Nephron progenitor cell (in vitro differentiated cells): ENCODE measurements around the gene EFTUD2.
A peak's percentile ranks its signal among the peaks of the same experiment; 100 is the strongest.

Source experiments
- DNase-seq: peaks from one replicate; pipeline ENCODE4 v3.0.0; 2021
- H3K27ac Mint-ChIP-seq: 2 replicates; pipeline ENCODE4 v1.8.0; 2021; ENCODE audit warnings: mild to moderate bottlenecking, moderate library complexity, mixed read lengths
- H3K27me3 Mint-ChIP-seq: 2 replicates; pipeline ENCODE4 v1.8.0; 2021; ENCODE audit warnings: mild to moderate bottlenecking, low read depth, mixed read lengths; ENCODE audit not compliant: poor library complexity
- H3K36me3 Mint-ChIP-seq: 2 replicates; pipeline ENCODE4 v1.8.0; 2021; ENCODE audit warnings: low read depth, mixed read lengths
- H3K4me1 Mint-ChIP-seq: 2 replicates; pipeline ENCODE4 v1.8.0; 2021; ENCODE audit warnings: mixed read lengths
- H3K4me3 Mint-ChIP-seq: 2 replicates; pipeline ENCODE4 v1.8.0; 2021; ENCODE audit warnings: mild to moderate bottlenecking, moderate library complexity, mixed read lengths
- H3K9me3 Mint-ChIP-seq: 2 replicates; pipeline ENCODE4 v1.8.0; 2021; ENCODE audit warnings: mild to moderate bottlenecking, moderate library complexity, mixed read lengths
- CTCF ChIP-seq: fragments of 200-600 bp; sonication (generic); IDR thresholded peaks from 2 replicates; pipeline ENCODE4 v1.5.0; 2021; ENCODE audit warnings: antibody characterized with exemption

Gene EFTUD2

GRCh38 chr17:44878627-44879221 is 20.5 kb downstream of the EFTUD2 start:
- Mint-ChIP-seq H3K4me1 (no peaks in the 10 kb centered on the region), H3K9me3 (no peaks in the 10 kb centered on the region), H3K27ac (no peak overlapping the region), H3K4me3 (no peak overlapping the region), H3K36me3 (peaks cover 61% of the 10 kb centered on the region), H3K27me3 (no peaks in the 10 kb centered on the region)
- peak; percentile 48 for TF ChIP-seq CTCF
- DNase-seq = peak; percentile 23

- Mint-ChIP-seq H3K4me3 (no peak overlapping the region), H3K27ac (no peak overlapping the region), H3K9me3 (no peaks in the 10 kb centered on the region), H3K36me3 (peaks cover 54% of the 10 kb centered on the region), H3K4me1 (no peaks in the 10 kb centered on the region), H3K27me3 (no peaks in the 10 kb centered on the region)
- no peak for DNase-seq
- no peak for TF ChIP-seq CTCF
Measured at GRCh38 chr17:44877121-44877520, 22.1 kb downstream of the EFTUD2 start.

GRCh38 chr17:44875761-44876160 is 23.5 kb downstream of the EFTUD2 start:
- H3K36me3 Mint-ChIP-seq = peaks cover 52% of the 10 kb centered on the region
- no peak for TF ChIP-seq CTCF
- H3K27ac Mint-ChIP-seq = peak overlapping the region; percentile 52
- H3K27me3 Mint-ChIP-seq = no peaks in the 10 kb centered on the region
- no peak overlapping the region for H3K4me3 Mint-ChIP-seq
- DNase-seq = no peak
- H3K4me1 Mint-ChIP-seq = no peaks in the 10 kb centered on the region
- no peaks in the 10 kb centered on the region for H3K9me3 Mint-ChIP-seq

GRCh38 chr17:44872131-44872768 is 27.0 kb downstream of the EFTUD2 start:
- no peak for TF ChIP-seq CTCF
- Mint-ChIP-seq H3K9me3 (no peaks in the 10 kb centered on the region), H3K27ac (no peak overlapping the region), H3K4me3 (no peak overlapping the region), H3K4me1 (no peaks in the 10 kb centered on the region), H3K36me3 (peaks cover 53% of the 10 kb centered on the region), H3K27me3 (no peaks in the 10 kb centered on the region)
- DNase-seq = no peak

- no peak overlapping the region for H3K4me3 Mint-ChIP-seq
- H3K36me3 Mint-ChIP-seq = peaks cover 48% of the 10 kb centered on the region
- no peaks in the 10 kb centered on the region for H3K9me3 Mint-ChIP-seq
- no peak for DNase-seq
- no peak overlapping the region for H3K27ac Mint-ChIP-seq
- no peaks in the 10 kb centered on the region for H3K4me1 Mint-ChIP-seq
- no peak for TF ChIP-seq CTCF
- no peaks in the 10 kb centered on the region for H3K27me3 Mint-ChIP-seq
Measured at GRCh38 chr17:44871556-44871955, 27.7 kb downstream of the EFTUD2 start.

- Mint-ChIP-seq H3K9me3 (no peaks in the 10 kb centered on the region), H3K27me3 (no peaks in the 10 kb centered on the region), H3K36me3 (peaks cover 58% of the 10 kb centered on the region), H3K27ac (peak overlapping the region; percentile 71), H3K4me3 (no peak overlapping the region), H3K4me1 (no peaks in the 10 kb centered on the region)
- no peak for TF ChIP-seq CTCF
- no peak for DNase-seq
Measured at GRCh38 chr17:44867841-44868240, 31.4 kb downstream of the EFTUD2 start.
